H1 (cell line): ENCODE measurements around the gene UBE2H. TPM values are rescaled to one million over a fixed set of nuclear protein-coding genes. Genes with fewer than 3 reads are reported as not detected.

Experiments used
- CEBPB ChIP-seq: IDR thresholded peaks from 2 replicates; pipeline ENCODE4 v1.6.1; 2012; ENCODE audit warnings: low read depth, low read length
- CHD7 ChIP-seq: fragments of 300-600 bp; sonication (generic); IDR thresholded peaks from 2 replicates; pipeline ENCODE4 v1.7.1; 2012; ENCODE audit warnings: low read length, moderate library complexity, mild to moderate bottlenecking, inconsistent platforms; ENCODE audit not compliant: insufficient replicate concordance
- GTF2F1 ChIP-seq: IDR thresholded peaks from 2 replicates; pipeline ENCODE4 v1.6.1; 2012; ENCODE audit warnings: low read depth, low read length, improper control_type of control experiment, borderline replicate concordance
- JUND ChIP-seq: IDR thresholded peaks from 2 replicates; pipeline ENCODE4 v1.6.1; 2011; ENCODE audit warnings: mild to moderate bottlenecking, improper control_type of control experiment, low read length
- POLR2AphosphoS5 ChIP-seq: IDR thresholded peaks from 2 replicates; pipeline ENCODE4 v1.6.1; 2011; ENCODE audit warnings: low read depth, low read length
- SP4 ChIP-seq: IDR thresholded peaks from 2 replicates; pipeline ENCODE4 v1.6.1; 2012; ENCODE audit warnings: low read length, inconsistent platforms
- TAF1 ChIP-seq: IDR thresholded peaks from 2 replicates; pipeline ENCODE4 v1.6.1; 2011; ENCODE audit warnings: mild to moderate bottlenecking, low read depth, low read length
- polyA plus RNA-seq, 7 experiments: library from polyadenylated mRNA; depleted of rRNA in 3 of 7; stranded (reverse) in 5 of 7; unstranded in 2 of 7; fragments of >200 nt in 5 of 7; fragments of 200-250 nt in 2 of 7; gene quantifications; 1 replicate in 5 of 7; 2 replicates in 1 of 7; 4 replicates in 1 of 7; pipeline versions ENCODE4 v1.2.1 to v1.2.3, GENCODE V29; 2011 to 2013; ENCODE audit warnings: missing spikeins in 2 of 7, mixed read lengths in 2 of 7
- total RNA-seq: library from RNA; stranded (reverse); fragmentation: NEBNext Ultra II Directional; extraction: Animal tissue kit (Norgen Biotek cat#: 25700); gene quantifications from 2 replicates; pipeline ENCODE4 v1.2.1, GENCODE V29; 2021

The UBE2H gene
- total and polyA plus RNA-seq, 2 of the 8 experiments (the other 6 are each of a cell fraction or from before 2014, with no cell fraction given): 30.6 to 62.2 TPM

GRCh38 chr7:129943352-129943751 is 9.4 kb downstream of the UBE2H start (continued):
- TF ChIP-seq CHD7 (no peak), GTF2F1 (no peak), SP4 (no peak), TAF1 (no peak), POLR2AphosphoS5 (no peak), CEBPB (no peak), JUND (no peak)
